Measurements from ENCODE around the gene WFIKKN1.

GRCh38 chr16:669666-670065 lies 38.9 kb downstream of the WFIKKN1 start:
- TF ChIP-seq CTCF (IDR thresholded peaks at IDR 0.05) (no peak), EZH2 (IDR thresholded peaks at IDR 0.05; ENCODE audit: borderline replicate concordance, insufficient read depth, low read depth, low read length, poor library complexity, severe bottlenecking) (no peak)

All from B cell (primary cell).